HL-60 (cell line): ENCODE measurements around the gene LPCAT1.

Experiments used
- GABPA ChIP-seq: IDR thresholded peaks from 2 replicates; pipeline ENCODE4 v1.6.1; 2012; ENCODE audit warnings: low read depth
- POLR2AphosphoS5 ChIP-seq: IDR thresholded peaks from 2 replicates; pipeline ENCODE4 v1.6.1; 2012; ENCODE audit warnings: low read depth
- SPI1 ChIP-seq: IDR thresholded peaks from 2 replicates; pipeline ENCODE4 v1.6.1; 2012; ENCODE audit warnings: low read depth, mild to moderate bottlenecking, borderline replicate concordance
- TF ChIP-seq, protein P1 (sequence below): IDR thresholded peaks from one replicate; pipeline ENCODE4 v1.5.1; 2011; ENCODE audit warnings: low read length, control low read depth, inconsistent platforms; ENCODE audit not compliant: insufficient read depth
- TF ChIP-seq, protein P2 (sequence below): IDR thresholded peaks from 2 replicates; pipeline ENCODE4 v1.6.1; 2012; ENCODE audit warnings: low read depth; ENCODE audit not compliant: insufficient replicate concordance

DNA sequence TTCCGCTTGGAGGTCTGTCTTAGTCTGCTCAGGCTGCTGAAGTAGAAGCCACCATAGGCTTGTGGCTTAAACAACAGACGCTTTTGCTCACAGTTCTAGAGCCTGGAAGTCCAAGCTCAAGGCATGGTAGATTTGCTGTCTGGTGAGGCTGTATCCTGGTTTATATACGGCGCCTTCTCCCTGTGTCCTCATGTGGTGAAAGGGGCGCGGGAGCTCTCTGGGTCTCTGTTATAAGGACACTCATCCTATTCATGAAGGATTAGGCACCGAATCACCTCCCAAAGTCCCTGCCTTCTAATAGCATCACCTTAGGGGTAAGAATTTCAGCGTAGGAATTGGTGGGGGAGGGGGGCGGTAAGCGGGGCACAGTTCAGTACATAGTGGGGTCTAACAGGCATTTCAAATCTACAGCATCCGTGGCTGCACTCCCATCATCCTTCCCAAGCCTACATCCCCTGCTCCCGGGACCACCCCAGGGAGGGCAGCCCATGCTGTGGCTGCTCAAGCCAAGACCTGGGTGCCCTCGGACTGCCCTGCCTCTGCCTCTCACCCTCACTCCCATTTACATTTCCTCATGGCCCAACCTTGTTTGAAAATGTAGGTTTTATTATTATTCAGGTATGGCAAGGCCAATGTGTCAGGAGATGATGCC, 15.1 kb upstream of the LPCAT1 start:
- TF ChIP-seq POLR2AphosphoS5 (no peak), SPI1 (no peak), GABPA (no peak)
- TF ChIP-seq, protein P1, sequence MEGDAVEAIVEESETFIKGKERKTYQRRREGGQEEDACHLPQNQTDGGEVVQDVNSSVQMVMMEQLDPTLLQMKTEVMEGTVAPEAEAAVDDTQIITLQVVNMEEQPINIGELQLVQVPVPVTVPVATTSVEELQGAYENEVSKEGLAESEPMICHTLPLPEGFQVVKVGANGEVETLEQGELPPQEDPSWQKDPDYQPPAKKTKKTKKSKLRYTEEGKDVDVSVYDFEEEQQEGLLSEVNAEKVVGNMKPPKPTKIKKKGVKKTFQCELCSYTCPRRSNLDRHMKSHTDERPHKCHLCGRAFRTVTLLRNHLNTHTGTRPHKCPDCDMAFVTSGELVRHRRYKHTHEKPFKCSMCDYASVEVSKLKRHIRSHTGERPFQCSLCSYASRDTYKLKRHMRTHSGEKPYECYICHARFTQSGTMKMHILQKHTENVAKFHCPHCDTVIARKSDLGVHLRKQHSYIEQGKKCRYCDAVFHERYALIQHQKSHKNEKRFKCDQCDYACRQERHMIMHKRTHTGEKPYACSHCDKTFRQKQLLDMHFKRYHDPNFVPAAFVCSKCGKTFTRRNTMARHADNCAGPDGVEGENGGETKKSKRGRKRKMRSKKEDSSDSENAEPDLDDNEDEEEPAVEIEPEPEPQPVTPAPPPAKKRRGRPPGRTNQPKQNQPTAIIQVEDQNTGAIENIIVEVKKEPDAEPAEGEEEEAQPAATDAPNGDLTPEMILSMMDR = no peak
- TF ChIP-seq, protein P2, sequence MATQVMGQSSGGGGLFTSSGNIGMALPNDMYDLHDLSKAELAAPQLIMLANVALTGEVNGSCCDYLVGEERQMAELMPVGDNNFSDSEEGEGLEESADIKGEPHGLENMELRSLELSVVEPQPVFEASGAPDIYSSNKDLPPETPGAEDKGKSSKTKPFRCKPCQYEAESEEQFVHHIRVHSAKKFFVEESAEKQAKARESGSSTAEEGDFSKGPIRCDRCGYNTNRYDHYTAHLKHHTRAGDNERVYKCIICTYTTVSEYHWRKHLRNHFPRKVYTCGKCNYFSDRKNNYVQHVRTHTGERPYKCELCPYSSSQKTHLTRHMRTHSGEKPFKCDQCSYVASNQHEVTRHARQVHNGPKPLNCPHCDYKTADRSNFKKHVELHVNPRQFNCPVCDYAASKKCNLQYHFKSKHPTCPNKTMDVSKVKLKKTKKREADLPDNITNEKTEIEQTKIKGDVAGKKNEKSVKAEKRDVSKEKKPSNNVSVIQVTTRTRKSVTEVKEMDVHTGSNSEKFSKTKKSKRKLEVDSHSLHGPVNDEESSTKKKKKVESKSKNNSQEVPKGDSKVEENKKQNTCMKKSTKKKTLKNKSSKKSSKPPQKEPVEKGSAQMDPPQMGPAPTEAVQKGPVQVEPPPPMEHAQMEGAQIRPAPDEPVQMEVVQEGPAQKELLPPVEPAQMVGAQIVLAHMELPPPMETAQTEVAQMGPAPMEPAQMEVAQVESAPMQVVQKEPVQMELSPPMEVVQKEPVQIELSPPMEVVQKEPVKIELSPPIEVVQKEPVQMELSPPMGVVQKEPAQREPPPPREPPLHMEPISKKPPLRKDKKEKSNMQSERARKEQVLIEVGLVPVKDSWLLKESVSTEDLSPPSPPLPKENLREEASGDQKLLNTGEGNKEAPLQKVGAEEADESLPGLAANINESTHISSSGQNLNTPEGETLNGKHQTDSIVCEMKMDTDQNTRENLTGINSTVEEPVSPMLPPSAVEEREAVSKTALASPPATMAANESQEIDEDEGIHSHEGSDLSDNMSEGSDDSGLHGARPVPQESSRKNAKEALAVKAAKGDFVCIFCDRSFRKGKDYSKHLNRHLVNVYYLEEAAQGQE = no peak
